ENCODE data around the gene FARSB. TPM values are rescaled to one million over a fixed set of nuclear protein-coding genes. Genes with fewer than 3 reads are reported as not detected.

FARSB gene
- total RNA-seq, 1 experiment from 2014 or later = 31.0 TPM

DNA sequence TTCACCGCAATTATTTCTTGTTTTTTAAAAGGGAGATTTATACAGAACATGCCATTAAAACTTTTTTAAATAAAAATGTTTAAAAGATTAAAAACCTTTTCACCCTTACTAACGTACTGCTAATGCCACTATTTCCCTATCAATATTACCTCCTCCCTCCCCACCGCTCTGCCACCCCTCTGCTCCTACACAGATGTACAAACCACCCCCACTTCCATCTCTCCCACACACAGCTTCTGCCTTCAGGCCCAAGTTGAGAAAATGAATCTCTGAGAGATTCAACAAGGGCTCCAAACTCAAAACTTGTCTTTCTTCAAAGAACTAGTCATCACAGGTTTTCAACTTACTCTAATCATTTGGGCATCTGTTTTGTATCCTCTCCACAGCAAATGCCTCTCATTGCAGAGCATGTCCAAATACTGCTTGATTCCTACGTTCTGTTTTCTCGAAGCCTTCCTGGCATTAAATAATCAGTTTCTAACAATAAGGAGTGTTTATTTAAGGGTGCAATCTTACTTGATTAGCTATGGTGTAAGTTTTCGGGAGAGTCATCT is 32.1 kb downstream of the FARSB start:
- CTCF ChIA-PET = no interaction called here
- Mint-ChIP-seq H3K4me1 (no peaks in the 10 kb centered on the region), H3K27ac (no peak overlapping the region), H3K9me3 (no peaks in the 10 kb centered on the region), H3K36me3 (peaks cover 62% of the 10 kb centered on the region), H3K27me3 (ENCODE audit: low read depth) (no peaks in the 10 kb centered on the region), H3K4me3 (no peak overlapping the region)
- no peak for ATAC-seq
- POLR2A ChIA-PET = interaction anchor here (0.5 to 0.6 kb wide), 2 partner anchors 19 to 59 kb away, joined by 4 to 6 read pairs; no protein-coding TSS in a partner anchor
- DNase-seq (ENCODE audit: low spot score) = no peak
- TF ChIP-seq, protein P1, sequence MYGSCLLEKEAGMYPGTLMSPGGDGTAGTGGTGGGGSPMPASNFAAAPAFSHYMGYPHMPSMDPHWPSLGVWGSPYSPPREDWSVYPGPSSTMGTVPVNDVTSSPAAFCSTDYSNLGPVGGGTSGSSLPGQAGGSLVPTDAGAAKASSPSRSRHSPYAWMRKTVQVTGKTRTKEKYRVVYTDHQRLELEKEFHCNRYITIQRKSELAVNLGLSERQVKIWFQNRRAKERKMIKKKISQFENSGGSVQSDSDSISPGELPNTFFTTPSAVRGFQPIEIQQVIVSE (CRISPR knock-in tag; IDR thresholded peaks at IDR 0.05; ENCODE audit: borderline replicate concordance) = no peak
- TF ChIP-seq, protein P2, sequence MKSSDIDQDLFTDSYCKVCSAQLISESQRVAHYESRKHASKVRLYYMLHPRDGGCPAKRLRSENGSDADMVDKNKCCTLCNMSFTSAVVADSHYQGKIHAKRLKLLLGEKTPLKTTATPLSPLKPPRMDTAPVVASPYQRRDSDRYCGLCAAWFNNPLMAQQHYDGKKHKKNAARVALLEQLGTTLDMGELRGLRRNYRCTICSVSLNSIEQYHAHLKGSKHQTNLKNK (CRISPR knock-in tag; IDR thresholded peaks at IDR 0.05) = no peak
- TF ChIP-seq, protein P3, sequence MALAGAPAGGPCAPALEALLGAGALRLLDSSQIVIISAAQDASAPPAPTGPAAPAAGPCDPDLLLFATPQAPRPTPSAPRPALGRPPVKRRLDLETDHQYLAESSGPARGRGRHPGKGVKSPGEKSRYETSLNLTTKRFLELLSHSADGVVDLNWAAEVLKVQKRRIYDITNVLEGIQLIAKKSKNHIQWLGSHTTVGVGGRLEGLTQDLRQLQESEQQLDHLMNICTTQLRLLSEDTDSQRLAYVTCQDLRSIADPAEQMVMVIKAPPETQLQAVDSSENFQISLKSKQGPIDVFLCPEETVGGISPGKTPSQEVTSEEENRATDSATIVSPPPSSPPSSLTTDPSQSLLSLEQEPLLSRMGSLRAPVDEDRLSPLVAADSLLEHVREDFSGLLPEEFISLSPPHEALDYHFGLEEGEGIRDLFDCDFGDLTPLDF (CRISPR knock-in tag; IDR thresholded peaks at IDR 0.05) = no peak
- TF ChIP-seq, protein P4, sequence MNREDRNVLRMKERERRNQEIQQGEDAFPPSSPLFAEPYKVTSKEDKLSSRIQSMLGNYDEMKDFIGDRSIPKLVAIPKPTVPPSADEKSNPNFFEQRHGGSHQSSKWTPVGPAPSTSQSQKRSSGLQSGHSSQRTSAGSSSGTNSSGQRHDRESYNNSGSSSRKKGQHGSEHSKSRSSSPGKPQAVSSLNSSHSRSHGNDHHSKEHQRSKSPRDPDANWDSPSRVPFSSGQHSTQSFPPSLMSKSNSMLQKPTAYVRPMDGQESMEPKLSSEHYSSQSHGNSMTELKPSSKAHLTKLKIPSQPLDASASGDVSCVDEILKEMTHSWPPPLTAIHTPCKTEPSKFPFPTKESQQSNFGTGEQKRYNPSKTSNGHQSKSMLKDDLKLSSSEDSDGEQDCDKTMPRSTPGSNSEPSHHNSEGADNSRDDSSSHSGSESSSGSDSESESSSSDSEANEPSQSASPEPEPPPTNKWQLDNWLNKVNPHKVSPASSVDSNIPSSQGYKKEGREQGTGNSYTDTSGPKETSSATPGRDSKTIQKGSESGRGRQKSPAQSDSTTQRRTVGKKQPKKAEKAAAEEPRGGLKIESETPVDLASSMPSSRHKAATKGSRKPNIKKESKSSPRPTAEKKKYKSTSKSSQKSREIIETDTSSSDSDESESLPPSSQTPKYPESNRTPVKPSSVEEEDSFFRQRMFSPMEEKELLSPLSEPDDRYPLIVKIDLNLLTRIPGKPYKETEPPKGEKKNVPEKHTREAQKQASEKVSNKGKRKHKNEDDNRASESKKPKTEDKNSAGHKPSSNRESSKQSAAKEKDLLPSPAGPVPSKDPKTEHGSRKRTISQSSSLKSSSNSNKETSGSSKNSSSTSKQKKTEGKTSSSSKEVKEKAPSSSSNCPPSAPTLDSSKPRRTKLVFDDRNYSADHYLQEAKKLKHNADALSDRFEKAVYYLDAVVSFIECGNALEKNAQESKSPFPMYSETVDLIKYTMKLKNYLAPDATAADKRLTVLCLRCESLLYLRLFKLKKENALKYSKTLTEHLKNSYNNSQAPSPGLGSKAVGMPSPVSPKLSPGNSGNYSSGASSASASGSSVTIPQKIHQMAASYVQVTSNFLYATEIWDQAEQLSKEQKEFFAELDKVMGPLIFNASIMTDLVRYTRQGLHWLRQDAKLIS (CRISPR knock-in tag; IDR thresholded peaks at IDR 0.05; ENCODE audit: borderline replicate concordance) = no peak

DNA sequence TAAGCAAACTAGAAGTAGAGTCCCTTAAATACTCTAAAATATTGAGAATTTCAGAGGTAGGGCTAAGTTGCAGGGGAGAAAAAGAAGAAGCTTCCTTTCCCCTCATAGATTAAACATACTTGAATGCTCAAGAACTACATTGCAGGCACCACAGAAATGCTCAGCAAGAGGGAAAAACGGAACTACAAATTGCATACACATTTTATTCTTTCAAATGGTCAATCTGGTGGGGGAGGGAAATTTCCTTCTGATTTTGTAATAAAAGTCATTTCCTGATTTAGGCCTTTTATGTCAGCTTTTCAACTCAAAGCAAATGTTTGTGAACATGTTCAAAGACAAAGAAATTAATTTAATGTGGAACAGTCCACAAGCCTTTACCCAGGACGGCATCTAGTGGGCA is 33.0 kb downstream of the FARSB start:
- H3K36me3 Mint-ChIP-seq = peaks cover 59% of the 10 kb centered on the region
- no peaks in the 10 kb centered on the region for H3K27me3 Mint-ChIP-seq (ENCODE audit: low read depth)
- H3K4me3 Mint-ChIP-seq = no peak overlapping the region
- TF ChIP-seq, protein P5, sequence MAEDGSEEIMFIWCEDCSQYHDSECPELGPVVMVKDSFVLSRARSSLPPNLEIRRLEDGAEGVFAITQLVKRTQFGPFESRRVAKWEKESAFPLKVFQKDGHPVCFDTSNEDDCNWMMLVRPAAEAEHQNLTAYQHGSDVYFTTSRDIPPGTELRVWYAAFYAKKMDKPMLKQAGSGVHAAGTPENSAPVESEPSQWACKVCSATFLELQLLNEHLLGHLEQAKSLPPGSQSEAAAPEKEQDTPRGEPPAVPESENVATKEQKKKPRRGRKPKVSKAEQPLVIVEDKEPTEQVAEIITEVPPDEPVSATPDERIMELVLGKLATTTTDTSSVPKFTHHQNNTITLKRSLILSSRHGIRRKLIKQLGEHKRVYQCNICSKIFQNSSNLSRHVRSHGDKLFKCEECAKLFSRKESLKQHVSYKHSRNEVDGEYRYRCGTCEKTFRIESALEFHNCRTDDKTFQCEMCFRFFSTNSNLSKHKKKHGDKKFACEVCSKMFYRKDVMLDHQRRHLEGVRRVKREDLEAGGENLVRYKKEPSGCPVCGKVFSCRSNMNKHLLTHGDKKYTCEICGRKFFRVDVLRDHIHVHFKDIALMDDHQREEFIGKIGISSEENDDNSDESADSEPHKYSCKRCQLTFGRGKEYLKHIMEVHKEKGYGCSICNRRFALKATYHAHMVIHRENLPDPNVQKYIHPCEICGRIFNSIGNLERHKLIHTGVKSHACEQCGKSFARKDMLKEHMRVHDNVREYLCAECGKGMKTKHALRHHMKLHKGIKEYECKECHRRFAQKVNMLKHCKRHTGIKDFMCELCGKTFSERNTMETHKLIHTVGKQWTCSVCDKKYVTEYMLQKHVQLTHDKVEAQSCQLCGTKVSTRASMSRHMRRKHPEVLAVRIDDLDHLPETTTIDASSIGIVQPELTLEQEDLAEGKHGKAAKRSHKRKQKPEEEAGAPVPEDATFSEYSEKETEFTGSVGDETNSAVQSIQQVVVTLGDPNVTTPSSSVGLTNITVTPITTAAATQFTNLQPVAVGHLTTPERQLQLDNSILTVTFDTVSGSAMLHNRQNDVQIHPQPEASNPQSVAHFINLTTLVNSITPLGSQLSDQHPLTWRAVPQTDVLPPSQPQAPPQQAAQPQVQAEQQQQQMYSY (CRISPR knock-in tag; IDR thresholded peaks at IDR 0.05) = no peak
- no peak overlapping the region for H3K27ac Mint-ChIP-seq
- ChIA-PET CTCF (no interaction called here), POLR2A (no interaction called here)
- no peaks in the 10 kb centered on the region for H3K4me1 Mint-ChIP-seq
- no peak for DNase-seq (ENCODE audit: low spot score)
- ATAC-seq = no peak
- no peaks in the 10 kb centered on the region for H3K9me3 Mint-ChIP-seq

DNA sequence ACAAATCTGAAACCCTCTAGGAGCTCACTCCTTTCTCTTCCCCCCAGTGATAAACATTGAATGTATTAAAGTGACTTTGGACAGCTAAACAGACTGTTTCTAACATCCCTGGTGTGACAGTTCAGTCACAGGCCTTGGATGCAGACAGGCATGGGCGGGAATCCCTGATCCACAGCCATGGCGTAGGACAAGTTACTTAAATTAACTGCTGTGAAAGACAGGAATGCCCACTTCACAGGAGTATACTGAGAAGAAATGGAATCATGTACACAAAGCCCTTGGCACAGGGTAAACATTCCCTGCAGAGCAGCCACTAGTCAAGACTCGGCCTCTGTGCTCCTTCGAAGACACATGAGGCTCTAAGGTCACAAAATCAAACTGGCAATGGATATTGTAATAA is 34.0 kb downstream of the FARSB start:
- POLR2A ChIA-PET = no interaction called here
- Mint-ChIP-seq H3K9me3 (no peaks in the 10 kb centered on the region), H3K4me1 (no peaks in the 10 kb centered on the region), H3K27me3 (ENCODE audit: low read depth) (no peaks in the 10 kb centered on the region), H3K27ac (no peak overlapping the region), H3K36me3 (peaks cover 49% of the 10 kb centered on the region), H3K4me3 (no peak overlapping the region)
- no peak for DNase-seq (ENCODE audit: low spot score)
- CTCF ChIA-PET = no interaction called here
- ATAC-seq = no peak
- TF ChIP-seq JAZF1 (CRISPR knock-in tag; IDR thresholded peaks at IDR 0.05) = no peak
- TF ChIP-seq, protein P5 (CRISPR knock-in tag; IDR thresholded peaks at IDR 0.05) = no peak
- TF ChIP-seq NFYB (CRISPR knock-in tag; conservative IDR thresholded peaks at IDR 0.05; ENCODE audit: low read depth) = no peak
- TF ChIP-seq ZNF263 (CRISPR knock-in tag; IDR thresholded peaks at IDR 0.05; ENCODE audit: low read depth) = no peak
- TF ChIP-seq, protein P6, sequence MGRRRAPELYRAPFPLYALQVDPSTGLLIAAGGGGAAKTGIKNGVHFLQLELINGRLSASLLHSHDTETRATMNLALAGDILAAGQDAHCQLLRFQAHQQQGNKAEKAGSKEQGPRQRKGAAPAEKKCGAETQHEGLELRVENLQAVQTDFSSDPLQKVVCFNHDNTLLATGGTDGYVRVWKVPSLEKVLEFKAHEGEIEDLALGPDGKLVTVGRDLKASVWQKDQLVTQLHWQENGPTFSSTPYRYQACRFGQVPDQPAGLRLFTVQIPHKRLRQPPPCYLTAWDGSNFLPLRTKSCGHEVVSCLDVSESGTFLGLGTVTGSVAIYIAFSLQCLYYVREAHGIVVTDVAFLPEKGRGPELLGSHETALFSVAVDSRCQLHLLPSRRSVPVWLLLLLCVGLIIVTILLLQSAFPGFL (CRISPR knock-in tag; IDR thresholded peaks at IDR 0.05; ENCODE audit: borderline replicate concordance) = no peak
- TF ChIP-seq SP1 (CRISPR knock-in tag; conservative IDR thresholded peaks at IDR 0.05) = no peak
- TF ChIP-seq, protein P4 (CRISPR knock-in tag; IDR thresholded peaks at IDR 0.05; ENCODE audit: borderline replicate concordance) = no peak
